Cardiac fibroblast (primary cell): Measurements from ENCODE around the gene WDR12.
"Not testable (repeated sequence)": the region's sequence is repeated elsewhere in the genome, so short reads cannot be mapped to it uniquely, and the experiment has no call there.

Source experiments
- DNase-seq, 2 donors: peaks; one replicate each; pipeline versions ENCODE4 v3.0.0 to v3.0.0-alpha.2; 2010; ENCODE audit warnings: low read depth in 2 of 2
- H3K4me3 ChIP-seq, 2 donors: replicated peaks in 1 of 2; 1 replicate in 1 of 2; 2 replicates in 1 of 2; pipeline ENCODE4 v1.5.1; 2011; ENCODE audit warnings: low read depth in 2 of 2, low read length in 2 of 2, mild to moderate bottlenecking in 2 of 2, moderate library complexity in 1 of 2
- CTCF ChIP-seq: IDR thresholded peaks from one replicate; pipeline ENCODE4 v1.5.1; 2011; ENCODE audit warnings: low read depth, mild to moderate bottlenecking, low read length, inconsistent platforms

The WDR12 gene

GRCh38 chr2:202911512-202912341 lies at the start of gene WDR12, which contains the start of gene CARF:
Gene WDR12 (minus strand): TSS chr2:202911673. CDS start chr2:202911476, 197 bp downstream.
Gene CARF (plus strand): TSS chr2:202912275. CDS start chr2:202941903, 29,628 bp downstream.
- H3K4me3 ChIP-seq = peak within 1 kb of the TSS; percentile 83 to 98
- no peak for TF ChIP-seq CTCF

DNA sequence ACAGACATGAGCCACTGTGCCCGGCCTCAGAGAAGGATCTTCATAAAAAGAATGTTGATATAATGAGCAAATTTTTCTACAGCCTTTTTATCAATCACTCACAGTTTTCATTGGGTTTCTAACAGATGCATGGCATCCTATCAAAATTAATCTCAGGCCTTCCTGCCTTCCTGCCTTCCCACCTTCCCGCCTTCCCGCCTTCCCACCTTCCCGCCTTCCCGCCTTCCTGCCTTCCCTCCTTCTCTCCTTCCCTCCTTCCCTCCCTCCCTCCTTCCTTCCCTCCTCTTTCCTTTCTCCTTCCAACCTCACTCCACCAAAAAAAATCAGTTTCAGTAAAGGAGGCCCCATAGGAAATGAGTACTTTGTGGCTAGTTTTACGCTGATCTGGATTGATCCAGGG lies 49.1 kb upstream of the WDR12 start:
- H3K4me3 ChIP-seq = no peak overlapping the region
- no peak for TF ChIP-seq CTCF
- no peak for DNase-seq

More at GRCh38 chr2:202911512-202912341, at the start of gene WDR12, which contains the start of gene CARF:
- DNase-seq = peak; percentile 94 to 97

GRCh38 chr2:202950592-202950991 lies 39.1 kb upstream of the WDR12 start:
- H3K4me3 ChIP-seq = no peak overlapping the region
- DNase-seq = peak; percentile 9 to 36
- no peak for TF ChIP-seq CTCF

GRCh38 chr2:202949333-202949732 lies 37.9 kb upstream of the WDR12 start:
- H3K4me3 ChIP-seq, DNase-seq: not testable (repeated sequence)

DNA sequence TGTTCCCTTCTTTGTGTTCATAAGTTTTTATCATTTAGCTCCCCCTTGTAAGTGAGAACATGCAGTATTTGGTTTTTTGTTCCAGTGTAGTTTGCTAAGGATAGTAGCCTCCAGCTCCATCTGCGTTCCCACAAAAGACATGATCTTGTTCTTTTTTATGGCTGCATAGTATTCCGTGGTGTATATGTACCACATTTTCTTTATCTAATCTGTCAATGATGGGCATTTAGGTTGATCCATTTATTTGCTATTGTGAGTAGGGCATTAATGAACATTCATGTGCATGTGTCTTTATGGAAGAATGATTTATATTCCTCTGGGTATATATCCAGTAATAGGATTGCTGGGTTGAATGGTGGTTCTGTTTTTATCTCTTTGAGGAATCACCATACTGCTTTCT lies 34.0 kb upstream of the WDR12 start:
- DNase-seq = no peak
- H3K4me3 ChIP-seq = no peak overlapping the region
- no peak for TF ChIP-seq CTCF

- no peak overlapping the region for H3K4me3 ChIP-seq
- peak in 1 of 2 donors; percentile 5 for DNase-seq
- TF ChIP-seq CTCF = no peak
Observed at GRCh38 chr2:202944816-202945215, 33.3 kb upstream of the WDR12 start.

DNA sequence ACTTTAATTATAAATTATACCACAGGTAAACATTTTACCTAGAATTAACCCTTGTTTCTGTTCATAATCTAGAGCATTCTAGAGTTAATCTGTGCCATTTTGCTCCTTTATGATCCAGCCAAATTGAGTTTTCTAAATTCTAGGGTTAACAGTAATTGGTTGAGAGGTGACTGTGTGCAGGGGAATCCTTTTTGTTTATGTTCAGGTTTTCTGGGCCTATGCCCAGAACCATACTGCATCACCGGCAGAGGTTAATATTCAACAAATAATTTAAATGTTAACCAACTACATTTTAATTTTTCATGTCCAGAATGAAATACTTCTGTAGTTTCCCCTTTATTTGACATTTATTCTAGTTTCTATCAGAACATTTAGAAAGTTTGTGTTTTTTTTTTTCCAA lies 32.9 kb upstream of the WDR12 start:
- DNase-seq = peak in 1 of 2 donors; percentile 43
- no peak overlapping the region for H3K4me3 ChIP-seq
- TF ChIP-seq CTCF = no peak
